Stimulated activated CD8-positive, alpha-beta memory T cell treated with anti-CD3 and anti-CD28 coated beads, Interleukin-2, amount 100 ng/mL, for 48 hours (primary cell): ENCODE results near the gene STUB1.

ENCODE experiments used
- DNase-seq, 2 donors: peaks; one replicate each; pipeline ENCODE4 v3.0.0-alpha.2; 2020; ENCODE audit warnings: low read depth in 2 of 2

The STUB1 gene

GRCh38 chr16:667113-667779, 13.0 kb upstream of the STUB1 start:
- no peak for DNase-seq

GRCh38 chr16:667780-668518, 12.3 kb upstream of the STUB1 start, which contains the start of gene RHOT2:
RHOT2 (plus strand) TSS chr16:668132; CDS start chr16:668200, 68 bp downstream.
- DNase-seq, result peak; percentile 92 to 95

GRCh38 chr16:668519-669171, 11.6 kb upstream of the STUB1 start:
- no peak for DNase-seq

GRCh38 chr16:669666-670065, 10.5 kb upstream of the STUB1 start:
- DNase-seq, result no peak

GRCh38 chr16:670485-671352, 9.5 kb upstream of the STUB1 start:
- DNase-seq, result no peak

GRCh38 chr16:671353-672131, 8.7 kb upstream of the STUB1 start:
- no peak for DNase-seq

GRCh38 chr16:672371-672770, 7.8 kb upstream of the STUB1 start:
- DNase-seq, result no peak

GRCh38 chr16:672851-673250, 7.4 kb upstream of the STUB1 start:
- DNase-seq, result no peak

GRCh38 chr16:673399-673991, 6.7 kb upstream of the STUB1 start:
- DNase-seq, result no peak

- no peak for DNase-seq
Observed at GRCh38 chr16:674214-674881, 5.9 kb upstream of the STUB1 start.

- DNase-seq, result no peak
Observed at GRCh38 chr16:674968-675883, 5.0 kb upstream of the STUB1 start, which contains the start of gene RHBDL1. RHBDL1 (plus strand) TSS chr16:675671; CDS start chr16:675791, 120 bp downstream.

GRCh38 chr16:675884-676564, 4.2 kb upstream of the STUB1 start:
- no peak for DNase-seq

GRCh38 chr16:676565-676902, 3.7 kb upstream of the STUB1 start:
- no peak for DNase-seq

GRCh38 chr16:676913-677312, 3.3 kb upstream of the STUB1 start:
- no peak for DNase-seq

- DNase-seq, result no peak
Observed at GRCh38 chr16:677316-678190, 2.7 kb upstream of the STUB1 start.

GRCh38 chr16:678209-678857, 1.9 kb upstream of the STUB1 start:
- no peak for DNase-seq
